SKM-1 (cell line): ENCODE results near the gene C1orf174.
A peak's percentile ranks its signal among the peaks of the same experiment; 100 is the strongest.

Source experiments
- DNase-seq: peaks from one replicate; lab custom pipeline; 2025; ENCODE audit not compliant: unreplicated experiment; lab: John Stamatoyannopoulos, UW

C1orf174 gene

GRCh38 chr1:3876716-3877115, 23.4 kb downstream of the C1orf174 start:
- DNase-seq, result no peak

DNA sequence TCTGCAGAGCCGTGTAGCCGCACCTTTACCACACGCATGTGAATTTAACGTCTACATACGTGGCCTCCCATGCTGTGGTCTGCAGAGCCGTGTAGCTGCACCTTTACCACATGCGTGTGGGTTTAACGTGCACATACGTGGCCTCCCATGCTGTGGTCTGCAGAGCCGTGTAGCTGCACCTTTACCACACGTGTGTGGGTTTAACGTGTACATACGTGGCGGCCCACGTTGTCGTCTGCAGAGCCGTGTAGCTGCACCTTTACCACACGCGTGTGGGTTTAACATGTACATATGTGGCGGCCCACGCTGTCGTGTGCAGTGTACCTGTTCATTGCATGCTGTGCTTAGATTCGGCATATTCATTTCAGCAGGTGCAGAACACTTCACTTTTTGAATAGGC, 25.3 kb downstream of the C1orf174 start:
- DNase-seq, result no peak

- no peak for DNase-seq
These were observed 27.5 kb downstream of the C1orf174 start for GRCh38 chr1:3872546-3872945.

GRCh38 chr1:3871451-3871805, 28.6 kb downstream of the C1orf174 start:
- no peak for DNase-seq

GRCh38 chr1:3869751-3870301, 30.2 kb downstream of the C1orf174 start:
- no peak for DNase-seq

DNA sequence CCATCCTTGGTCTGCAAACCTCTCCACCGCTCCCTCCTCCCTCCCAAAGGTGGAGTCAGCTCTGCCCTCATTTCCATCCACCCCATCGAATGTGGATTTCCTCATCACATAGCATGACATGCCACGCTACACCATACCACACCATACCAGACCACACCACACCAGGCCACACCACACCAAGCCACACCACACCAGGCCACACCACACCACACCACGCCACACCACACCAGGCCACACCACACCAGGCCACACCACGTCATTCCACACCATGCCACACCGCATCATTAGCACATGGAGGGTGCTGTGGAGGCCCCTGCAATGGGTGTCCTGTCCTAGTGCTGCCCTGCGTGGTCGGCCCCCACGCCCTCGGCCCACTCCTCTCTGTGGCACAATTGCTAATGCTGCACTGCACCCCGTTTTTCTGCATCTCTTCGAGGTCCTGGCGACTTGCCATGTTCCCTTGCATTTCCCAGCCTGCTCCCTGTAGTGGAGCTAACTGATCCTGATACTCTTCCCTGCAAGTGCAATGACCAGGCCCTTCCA, 31.5 kb downstream of the C1orf174 start:
- DNase-seq, result no peak

GRCh38 chr1:3865606-3866160, 34.4 kb downstream of the C1orf174 start:
- DNase-seq, result no peak

- DNase-seq, result no peak
These were observed 35.2 kb downstream of the C1orf174 start for GRCh38 chr1:3864884-3865283.

GRCh38 chr1:3863231-3863935, 36.7 kb downstream of the C1orf174 start:
- DNase-seq, result no peak

GRCh38 chr1:3858231-3858981, 41.7 kb downstream of the C1orf174 start:
- DNase-seq, result no peak

DNA sequence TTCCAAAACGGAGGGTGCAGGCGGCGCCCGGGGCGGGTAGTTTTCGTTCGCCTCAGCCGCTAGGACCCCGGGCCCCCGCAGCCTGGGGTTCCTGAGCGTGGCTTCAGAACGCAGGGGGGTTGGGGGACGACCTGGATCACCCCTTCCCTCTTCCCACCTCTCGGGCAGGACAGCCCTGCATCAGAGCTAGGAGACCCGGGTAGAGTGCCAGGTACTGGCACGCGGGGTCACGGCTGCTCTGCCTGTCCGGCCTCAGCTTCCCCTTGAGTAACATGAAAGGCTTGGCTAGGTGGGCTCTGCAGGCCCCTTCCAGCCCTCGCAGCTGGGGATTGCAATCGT, 42.3 kb downstream of the C1orf174 start:
- no peak for DNase-seq

DNA sequence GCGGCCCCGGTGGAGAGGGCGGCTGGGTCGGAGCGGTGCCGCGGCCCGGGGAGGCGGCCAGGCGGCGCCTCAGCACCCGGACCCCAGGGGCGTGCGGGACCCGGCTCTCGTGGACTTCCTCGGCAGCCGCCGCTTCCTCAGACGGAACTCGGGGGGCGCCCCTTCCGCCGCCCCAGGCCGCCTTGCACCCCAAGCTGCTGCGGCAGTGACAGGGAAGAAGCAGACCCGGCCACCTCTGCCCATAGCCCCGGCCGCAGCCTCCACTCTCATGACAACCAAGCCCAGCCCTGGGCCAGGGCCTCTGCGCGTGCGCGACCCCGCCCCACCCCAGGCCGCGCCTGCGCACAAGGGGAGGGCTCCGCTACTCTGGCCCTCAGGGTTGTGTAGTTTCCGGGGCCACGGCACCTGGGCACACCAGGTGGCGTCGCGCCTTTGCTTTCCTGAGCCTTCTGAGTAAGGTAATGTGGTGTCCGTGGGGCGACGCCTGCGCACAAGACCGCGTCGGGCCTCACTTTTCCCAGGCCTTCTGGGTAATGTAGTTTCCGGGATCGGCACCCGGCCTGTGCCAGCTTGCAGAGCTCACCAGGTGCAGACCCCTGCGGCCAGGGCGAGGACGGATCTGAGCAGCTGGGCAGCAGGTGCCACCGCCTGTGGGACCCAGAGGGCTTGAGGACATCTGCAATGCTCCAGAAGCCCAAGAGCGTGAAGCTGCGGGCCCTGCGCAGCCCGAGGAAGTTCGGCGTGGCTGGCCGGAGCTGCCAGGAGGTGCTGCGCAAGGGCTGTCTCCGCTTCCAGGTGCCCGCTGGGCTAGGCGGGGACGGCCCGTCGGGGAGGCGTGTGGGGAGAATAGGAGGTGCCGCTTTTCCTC, 42.9 kb downstream of the C1orf174 start, which contains the start of the genes CEP104 and DFFB:
Gene CEP104 (minus strand): TSS at position 289 of the 868 bp plus-strand sequence. CDS start 4,804 bp downstream, outside the sequence.
Gene DFFB (plus strand): TSS at position 554 of the 868 bp plus-strand sequence. CDS start 128 bp downstream, at position 682.
- peak; percentile 74 for DNase-seq

DNA sequence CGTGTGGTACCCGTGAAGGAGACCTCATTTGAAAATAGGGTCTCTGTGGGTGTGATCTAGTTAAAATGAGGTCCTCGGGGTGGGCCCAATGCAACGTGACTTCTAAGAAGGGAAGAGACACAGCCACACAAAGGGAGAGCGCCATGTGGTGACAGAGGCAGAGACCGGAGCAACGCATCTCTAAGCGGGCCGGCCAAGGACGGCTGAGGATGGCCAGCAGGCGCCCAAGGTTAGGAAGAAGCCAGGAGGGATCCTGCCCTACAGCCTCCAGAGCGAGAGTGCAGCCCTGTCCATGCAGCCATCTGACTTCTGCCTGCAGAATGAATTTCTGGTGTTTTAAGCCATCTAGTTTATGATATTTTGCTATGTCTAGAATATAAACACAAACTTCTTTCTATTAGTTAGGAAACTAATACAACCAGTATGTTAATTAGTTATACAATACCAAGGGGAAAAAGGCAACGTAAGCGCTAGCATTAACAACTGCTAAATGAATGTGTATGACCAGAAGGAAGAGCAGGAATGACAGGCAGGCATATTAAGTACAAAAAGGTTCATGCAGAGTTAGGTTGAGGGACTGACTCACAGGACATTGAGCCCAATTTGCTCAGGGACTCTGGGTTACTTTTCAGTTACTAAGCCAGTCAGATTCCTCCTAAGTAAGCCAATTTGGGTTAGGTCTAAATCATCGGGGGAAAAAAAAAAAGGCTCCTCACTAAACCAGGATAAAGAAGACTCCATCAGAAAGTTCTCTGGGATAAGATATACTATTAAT, 47.2 kb downstream of the C1orf174 start:
- DNase-seq, result no peak

DNA sequence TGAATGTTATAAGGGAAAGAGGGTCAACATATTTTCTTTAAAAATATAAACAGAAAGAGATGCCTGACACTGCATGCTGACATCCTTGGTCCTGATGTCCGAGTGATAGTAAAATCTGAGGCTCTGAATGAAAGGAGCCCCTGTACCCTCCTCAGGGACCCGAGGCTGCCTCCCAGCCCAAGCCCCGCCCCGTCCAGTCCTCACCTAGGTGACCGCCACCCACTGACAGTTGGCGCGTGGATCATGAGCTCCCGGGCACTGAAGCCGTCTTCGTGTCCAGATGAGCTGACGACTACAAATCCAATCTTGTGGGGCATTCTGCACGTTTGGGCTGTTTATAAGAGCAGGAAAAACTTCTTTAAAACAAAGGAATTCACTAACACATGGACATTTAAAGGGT, 48.0 kb downstream of the C1orf174 start:
- no peak for DNase-seq

DNA sequence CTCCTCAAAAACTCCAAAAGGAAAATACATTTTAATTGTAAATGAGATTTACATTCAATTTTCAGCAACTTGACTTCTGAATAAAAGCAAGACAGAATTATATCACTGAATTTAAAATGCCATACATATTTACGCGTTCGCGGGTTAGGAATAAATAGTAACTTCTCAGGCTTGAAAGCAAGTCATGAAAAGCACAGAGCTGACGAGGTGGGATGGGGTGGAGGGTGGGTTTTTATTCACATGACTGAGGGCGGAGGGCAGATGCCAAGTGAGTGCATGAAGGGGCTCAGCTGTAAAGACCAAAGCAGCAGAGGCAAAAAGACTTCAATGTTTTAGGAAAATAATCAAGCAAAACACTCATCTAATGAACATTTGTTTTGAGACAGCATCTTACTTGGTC, 48.8 kb downstream of the C1orf174 start:
- DNase-seq, result no peak

- DNase-seq, result no peak
These were observed 49.2 kb downstream of the C1orf174 start for GRCh38 chr1:3850857-3851256.

GRCh38 chr1:3847081-3847480, 53.0 kb downstream of the C1orf174 start:
- no peak for DNase-seq

DNA sequence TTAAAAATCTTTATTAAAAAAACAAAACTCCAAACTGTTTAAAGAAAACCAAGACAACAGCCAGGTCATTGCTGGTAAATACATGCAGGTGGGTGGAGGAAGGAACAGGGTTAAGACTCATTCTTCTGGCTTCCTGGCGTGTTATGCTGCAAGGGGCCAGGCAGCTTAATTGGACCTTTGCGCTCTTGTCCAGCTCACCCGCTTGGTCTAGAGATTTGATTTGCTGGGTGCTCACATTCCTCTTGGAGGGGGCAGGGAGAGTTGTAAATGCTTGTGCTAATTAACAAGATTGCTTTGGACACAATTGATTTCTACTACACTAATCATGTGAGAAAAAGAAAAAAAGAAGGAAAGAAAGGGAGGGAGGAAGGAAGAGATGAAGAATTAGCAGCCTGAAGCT, 53.5 kb downstream of the C1orf174 start:
- DNase-seq, result no peak

- DNase-seq, result no peak
These were observed 57.2 kb downstream of the C1orf174 start for GRCh38 chr1:3842912-3843311.

- no peak for DNase-seq
These were observed 58.6 kb downstream of the C1orf174 start for GRCh38 chr1:3841491-3841890.
